Measurements from ENCODE around the gene FHIP1A.
"Not testable (repeated sequence)": the region's sequence is repeated elsewhere in the genome, so short reads cannot be mapped to it uniquely, and the experiment has no call there.

FHIP1A gene

DNA sequence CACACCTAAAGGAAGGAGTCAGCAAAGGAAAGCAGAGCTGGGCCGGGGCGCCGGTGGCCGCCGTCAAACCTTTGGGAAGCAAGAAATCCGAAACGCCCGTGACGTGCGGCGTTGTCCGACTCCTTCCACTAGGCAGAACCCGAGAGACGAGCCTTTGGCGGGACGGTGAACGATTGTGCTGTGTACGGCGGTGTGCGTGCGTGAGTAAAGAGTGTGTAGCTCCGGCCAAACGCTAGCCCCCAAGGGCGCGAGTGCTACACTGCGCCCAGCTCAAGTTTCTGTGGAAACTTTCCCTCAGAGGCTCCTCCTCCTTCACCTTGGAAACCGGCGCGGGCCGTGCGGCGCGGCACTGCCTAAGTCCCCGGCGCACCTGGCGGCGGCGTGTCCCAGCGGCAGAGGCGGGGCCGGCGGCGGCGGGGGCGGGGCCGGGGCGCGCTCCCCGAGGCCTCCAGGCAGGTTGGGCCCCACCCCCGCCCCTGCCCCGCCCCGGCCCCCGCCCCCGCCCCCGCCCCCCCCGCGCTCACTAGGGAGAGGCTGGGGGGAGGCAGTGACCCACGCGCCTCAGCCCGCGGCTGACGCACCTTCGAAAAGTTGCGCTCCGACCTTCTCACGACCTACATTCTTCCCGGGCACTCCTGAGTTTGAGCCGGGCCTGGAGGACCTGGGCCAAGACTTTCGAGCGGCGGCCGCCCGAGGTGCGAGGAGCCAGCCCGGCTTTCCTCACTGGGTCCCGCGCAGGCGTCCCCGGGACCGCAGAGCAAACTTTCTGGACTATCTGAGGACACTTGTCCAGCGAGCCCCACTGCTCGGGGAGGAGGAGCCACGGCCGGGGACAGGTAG lies at the start of gene FHIP1A:
Gene FHIP1A (plus strand): TSS at position 547 of the 840 bp plus-strand sequence. CDS start 157,084 bp downstream, outside the sequence.
- Histone ChIP-seq H3K9ac (ENCODE audit: low read length) (no peak within 1 kb of the TSS), H3K9me3 (ENCODE audit: low read length) (no peaks in the 10 kb centered on the region), H3K27me3 (ENCODE audit: control insufficient read depth in 1 of 2, insufficient read depth in 2 of 2, low read length in 2 of 2) (no peaks in the 10 kb centered on the region), H3K27ac (ENCODE audit: low read depth, low read length) (no peak within 1 kb of the TSS), H3K4me1 (ENCODE audit: insufficient read depth, low read length) (no peaks in the 10 kb centered on the region), H3K4me3 (ENCODE audit: low read depth in 1 of 2, low read length in 2 of 2) (peak within 1 kb of the TSS; percentile 42 to 56), H3K36me3 (ENCODE audit: insufficient read depth, low read length) (no peaks in the 10 kb centered on the region)

DNA sequence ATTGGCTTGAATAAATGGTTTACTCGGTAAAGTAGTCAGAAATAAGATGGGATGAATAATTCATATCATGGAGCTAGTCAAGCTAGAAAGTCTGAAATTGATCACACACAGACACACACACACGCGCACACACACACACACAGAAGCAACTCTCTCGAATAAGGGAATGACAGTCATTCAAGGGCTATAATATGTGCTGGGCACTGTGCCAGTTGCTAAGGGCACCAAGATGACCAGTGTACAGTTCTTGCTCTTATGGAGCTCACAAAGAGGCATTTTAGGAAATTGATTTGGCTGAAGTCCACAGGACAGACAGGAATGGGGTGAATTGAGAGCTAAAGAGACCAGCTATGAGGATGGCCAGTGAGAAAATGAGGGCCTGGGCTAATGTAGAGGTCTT lies 49.4 kb upstream of the FHIP1A start:
- H3K4me1 ChIP-seq (ENCODE audit: insufficient read depth, low read length), result no peaks in the 10 kb centered on the region
- no peak overlapping the region for H3K27ac ChIP-seq (ENCODE audit: low read depth, low read length)
- H3K9ac ChIP-seq (ENCODE audit: low read length), result no peak overlapping the region
- H3K9me3 ChIP-seq (ENCODE audit: low read length), result no peaks in the 10 kb centered on the region
- no peak overlapping the region for H3K4me3 ChIP-seq (ENCODE audit: low read depth in 1 of 2, low read length in 2 of 2)
- no peaks in the 10 kb centered on the region for H3K36me3 ChIP-seq (ENCODE audit: insufficient read depth, low read length)
- H3K27me3 ChIP-seq (ENCODE audit: control insufficient read depth in 1 of 2, insufficient read depth in 2 of 2, low read length in 2 of 2), result no peaks in the 10 kb centered on the region

DNA sequence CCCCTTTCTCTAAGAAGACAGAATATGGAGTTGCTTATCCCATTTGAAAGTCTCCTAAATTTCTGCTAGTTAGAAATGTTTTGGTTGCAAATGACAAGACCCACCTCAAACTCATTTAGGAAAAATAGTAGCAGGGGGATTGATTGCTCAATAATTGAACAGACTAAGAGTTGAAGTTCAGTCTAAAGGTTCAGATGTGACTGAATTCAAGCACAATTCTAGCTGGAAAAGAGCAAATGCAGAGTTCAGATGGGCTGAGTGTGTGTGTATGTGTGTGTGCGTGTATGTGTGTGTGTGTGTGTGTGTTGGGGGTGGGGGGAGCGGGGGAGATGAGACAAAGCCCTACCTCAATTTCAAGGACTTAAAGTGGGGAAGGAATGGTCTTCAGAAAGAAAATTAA lies 47.9 kb upstream of the FHIP1A start:
- H3K9ac ChIP-seq (ENCODE audit: low read length), result no peak overlapping the region

GRCh38 chr4:151361966-151362365 lies 47.0 kb upstream of the FHIP1A start:
- no peaks in the 10 kb centered on the region for H3K9me3 ChIP-seq (ENCODE audit: low read length)
- no peaks in the 10 kb centered on the region for H3K27me3 ChIP-seq (ENCODE audit: control insufficient read depth in 1 of 2, insufficient read depth in 2 of 2, low read length in 2 of 2)
- no peak overlapping the region for H3K9ac ChIP-seq (ENCODE audit: low read length)
- no peak overlapping the region for H3K4me3 ChIP-seq (ENCODE audit: low read depth in 1 of 2, low read length in 2 of 2)
- no peaks in the 10 kb centered on the region for H3K36me3 ChIP-seq (ENCODE audit: insufficient read depth, low read length)
- no peaks in the 10 kb centered on the region for H3K4me1 ChIP-seq (ENCODE audit: insufficient read depth, low read length)
- H3K27ac ChIP-seq (ENCODE audit: low read depth, low read length), result no peak overlapping the region

More for the DNA sequence above, 47.9 kb upstream of the FHIP1A start:
- no peak overlapping the region for H3K4me3 ChIP-seq (ENCODE audit: low read depth in 1 of 2, low read length in 2 of 2)
- no peak overlapping the region for H3K27ac ChIP-seq (ENCODE audit: low read depth, low read length)
- no peaks in the 10 kb centered on the region for H3K9me3 ChIP-seq (ENCODE audit: low read length)
- no peaks in the 10 kb centered on the region for H3K4me1 ChIP-seq (ENCODE audit: insufficient read depth, low read length)
- H3K36me3 ChIP-seq (ENCODE audit: insufficient read depth, low read length), result no peaks in the 10 kb centered on the region
- no peaks in the 10 kb centered on the region for H3K27me3 ChIP-seq (ENCODE audit: control insufficient read depth in 1 of 2, insufficient read depth in 2 of 2, low read length in 2 of 2)

- Histone ChIP-seq H3K4me1 (ENCODE audit: insufficient read depth, low read length) (no peaks in the 10 kb centered on the region), H3K9ac (ENCODE audit: low read length) (no peak overlapping the region), H3K4me3 (ENCODE audit: low read depth in 1 of 2, low read length in 2 of 2) (no peak overlapping the region), H3K27me3 (ENCODE audit: control insufficient read depth in 1 of 2, insufficient read depth in 2 of 2, low read length in 2 of 2) (no peaks in the 10 kb centered on the region), H3K27ac (ENCODE audit: low read depth, low read length) (no peak overlapping the region), H3K9me3 (ENCODE audit: low read length) (no peaks in the 10 kb centered on the region), H3K36me3 (ENCODE audit: insufficient read depth, low read length) (no peaks in the 10 kb centered on the region)
Observed at GRCh38 chr4:151362404-151363164, 46.4 kb upstream of the FHIP1A start.

DNA sequence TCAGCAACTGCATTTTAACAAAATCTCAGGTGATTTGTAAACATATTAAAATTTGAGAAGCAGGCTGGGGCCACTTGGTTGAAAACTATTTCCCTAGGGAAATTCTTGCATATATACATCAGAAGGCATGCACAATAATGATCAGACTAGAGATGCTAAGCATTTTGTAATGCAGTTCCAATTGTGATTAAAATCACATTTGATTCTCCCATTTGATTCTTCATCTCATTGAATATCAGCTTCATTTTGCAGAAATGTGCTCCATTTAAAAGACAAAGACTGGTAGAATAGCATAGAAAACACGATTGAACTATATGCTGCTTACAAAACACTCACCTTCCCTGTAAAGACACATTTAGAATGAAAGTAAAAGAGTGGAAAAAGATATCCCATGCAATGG lies 32.4 kb upstream of the FHIP1A start:
- H3K4me1 ChIP-seq (ENCODE audit: insufficient read depth, low read length), result no peaks in the 10 kb centered on the region
- no peaks in the 10 kb centered on the region for H3K9me3 ChIP-seq (ENCODE audit: low read length)

GRCh38 chr4:151389311-151389710 lies 19.7 kb upstream of the FHIP1A start:
- Histone ChIP-seq H3K36me3 (ENCODE audit: insufficient read depth, low read length) (no peaks in the 10 kb centered on the region), H3K27ac (ENCODE audit: low read depth, low read length) (no peak overlapping the region)

More for the DNA sequence above, 32.4 kb upstream of the FHIP1A start:
- Histone ChIP-seq H3K9ac (ENCODE audit: low read length) (no peak overlapping the region), H3K27ac (ENCODE audit: low read depth, low read length) (no peak overlapping the region), H3K36me3 (ENCODE audit: insufficient read depth, low read length) (no peaks in the 10 kb centered on the region), H3K4me3 (ENCODE audit: low read depth in 1 of 2, low read length in 2 of 2) (no peak overlapping the region), H3K27me3 (ENCODE audit: control insufficient read depth in 1 of 2, insufficient read depth in 2 of 2, low read length in 2 of 2) (no peaks in the 10 kb centered on the region)

DNA sequence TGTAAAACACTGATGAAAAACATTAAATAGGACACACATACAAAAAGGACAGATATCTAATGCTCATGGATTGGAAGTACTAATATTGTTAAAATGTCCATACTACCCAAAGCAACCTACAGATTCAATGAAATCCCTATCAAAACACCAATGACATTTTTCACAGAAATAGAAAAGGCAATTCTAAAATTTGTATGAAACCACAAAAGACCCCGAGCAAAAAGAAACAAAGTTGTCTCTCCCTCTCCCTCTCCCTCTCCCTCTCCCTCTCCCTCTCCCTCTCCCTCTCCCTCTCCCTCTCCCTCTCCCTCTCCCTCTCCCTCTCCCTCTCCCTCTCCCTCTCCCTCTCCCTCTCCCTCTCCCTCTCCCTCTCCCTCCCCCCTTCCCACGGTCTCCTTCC lies 19.2 kb upstream of the FHIP1A start:
- not testable (repeated sequence) for H3K36me3 ChIP-seq (ENCODE audit: insufficient read depth, low read length); H3K9me3 ChIP-seq (ENCODE audit: low read length); H3K27ac ChIP-seq (ENCODE audit: low read depth, low read length); H3K9ac ChIP-seq (ENCODE audit: low read length); H3K4me3 ChIP-seq (ENCODE audit: low read depth in 1 of 2, low read length in 2 of 2); H3K27me3 ChIP-seq (ENCODE audit: control insufficient read depth in 1 of 2, insufficient read depth in 2 of 2, low read length in 2 of 2); H3K4me1 ChIP-seq (ENCODE audit: insufficient read depth, low read length)

More at GRCh38 chr4:151389311-151389710, 19.7 kb upstream of the FHIP1A start:
- Histone ChIP-seq H3K4me1 (ENCODE audit: insufficient read depth, low read length) (no peaks in the 10 kb centered on the region), H3K27me3 (ENCODE audit: control insufficient read depth in 1 of 2, insufficient read depth in 2 of 2, low read length in 2 of 2) (no peaks in the 10 kb centered on the region), H3K9ac (ENCODE audit: low read length) (no peak overlapping the region), H3K9me3 (ENCODE audit: low read length) (no peaks in the 10 kb centered on the region), H3K4me3 (ENCODE audit: low read depth in 1 of 2, low read length in 2 of 2) (no peak overlapping the region)

- Histone ChIP-seq H3K27ac (ENCODE audit: low read depth, low read length) (no peak overlapping the region), H3K4me1 (ENCODE audit: insufficient read depth, low read length) (no peaks in the 10 kb centered on the region)
Observed at GRCh38 chr4:151395873-151396272, 13.1 kb upstream of the FHIP1A start.

DNA sequence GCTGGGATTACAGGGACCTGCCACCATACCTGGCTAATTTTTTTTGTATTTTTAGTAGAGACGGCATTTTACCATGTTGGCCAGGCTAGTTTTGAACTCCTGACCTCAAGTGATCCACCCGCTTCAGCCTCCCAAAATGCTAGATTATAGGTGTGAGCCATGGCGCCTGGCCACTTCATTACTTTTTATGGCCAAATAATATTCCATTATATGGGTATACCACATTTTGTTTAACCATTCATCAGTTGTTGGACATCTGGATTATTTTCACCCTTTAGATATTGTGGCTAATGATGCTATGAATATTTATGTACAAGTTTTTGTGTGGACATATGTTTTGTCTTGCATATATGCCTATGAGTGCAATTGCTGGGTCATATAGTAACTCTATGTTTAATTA lies 8.6 kb upstream of the FHIP1A start:
- Histone ChIP-seq H3K9ac (ENCODE audit: low read length) (no peak overlapping the region), H3K4me1 (ENCODE audit: insufficient read depth, low read length) (no peaks in the 10 kb centered on the region), H3K9me3 (ENCODE audit: low read length) (no peaks in the 10 kb centered on the region), H3K27me3 (ENCODE audit: control insufficient read depth in 1 of 2, insufficient read depth in 2 of 2, low read length in 2 of 2) (no peaks in the 10 kb centered on the region), H3K27ac (ENCODE audit: low read depth, low read length) (no peak overlapping the region), H3K4me3 (ENCODE audit: low read depth in 1 of 2, low read length in 2 of 2) (no peak overlapping the region), H3K36me3 (ENCODE audit: insufficient read depth, low read length) (no peaks in the 10 kb centered on the region)

More at GRCh38 chr4:151395873-151396272, 13.1 kb upstream of the FHIP1A start:
- Histone ChIP-seq H3K9ac (ENCODE audit: low read length) (no peak overlapping the region), H3K9me3 (ENCODE audit: low read length) (no peaks in the 10 kb centered on the region), H3K36me3 (ENCODE audit: insufficient read depth, low read length) (no peaks in the 10 kb centered on the region), H3K4me3 (ENCODE audit: low read depth in 1 of 2, low read length in 2 of 2) (no peak overlapping the region), H3K27me3 (ENCODE audit: control insufficient read depth in 1 of 2, insufficient read depth in 2 of 2, low read length in 2 of 2) (no peaks in the 10 kb centered on the region)

DNA sequence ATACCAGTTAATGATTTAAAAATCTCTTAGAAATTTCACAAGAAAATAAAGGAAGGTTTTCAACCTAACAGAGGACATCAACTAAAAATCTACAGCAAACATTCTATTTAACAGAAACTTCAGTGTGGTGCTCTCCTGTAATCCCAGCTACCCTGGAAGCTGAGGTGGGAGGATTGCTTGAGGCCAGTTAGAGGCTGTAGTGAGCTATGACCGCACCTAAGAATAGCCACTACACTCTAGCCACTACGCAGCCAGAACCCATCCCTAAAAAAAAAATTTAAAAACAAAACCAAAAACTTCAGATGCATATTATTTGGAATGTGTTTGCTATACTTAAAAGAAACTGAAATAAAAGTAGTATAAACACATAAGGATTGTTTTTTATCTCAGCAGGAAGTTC lies 7.2 kb upstream of the FHIP1A start:
- Histone ChIP-seq H3K36me3 (ENCODE audit: insufficient read depth, low read length) (no peaks in the 10 kb centered on the region), H3K4me3 (ENCODE audit: low read depth in 1 of 2, low read length in 2 of 2) (no peak overlapping the region), H3K27me3 (ENCODE audit: control insufficient read depth in 1 of 2, insufficient read depth in 2 of 2, low read length in 2 of 2) (no peaks in the 10 kb centered on the region), H3K9ac (ENCODE audit: low read length) (no peak overlapping the region), H3K9me3 (ENCODE audit: low read length) (no peaks in the 10 kb centered on the region), H3K27ac (ENCODE audit: low read depth, low read length) (no peak overlapping the region), H3K4me1 (ENCODE audit: insufficient read depth, low read length) (no peaks in the 10 kb centered on the region)
